ENCODE results near the gene PLPP4. TPM values are rescaled to one million over a fixed set of nuclear protein-coding genes. Genes with fewer than 3 reads are reported as not detected.

Gene PLPP4
- total and polyA plus RNA-seq, 10 of the 15 experiments (the other 5 are each of a cell fraction or from before 2014, with no cell fraction given) = 0.08 to 3.1 (median 0.26) TPM; not detected in 3

GRCh38 chr10:120607710-120608703, 151.0 kb downstream of the PLPP4 start (continued):
- TF ChIP-seq ZBTB40 (IDR thresholded peaks at IDR 0.05; ENCODE audit: borderline replicate concordance) (no peak), POLR2AphosphoS2 (IDR thresholded peaks at IDR 0.05; ENCODE audit: low read depth, low read length) (no peak), ZNF384 (IDR thresholded peaks at IDR 0.05; ENCODE audit: borderline replicate concordance, low read depth, low read length) (no peak), HSF1 (IDR thresholded peaks at IDR 0.05; ENCODE audit: low read depth, low read length) (no peak), KDM1A (IDR thresholded peaks at IDR 0.05; ENCODE audit: borderline replicate concordance) (no peak), ZZZ3 (IDR thresholded peaks at IDR 0.05; ENCODE audit: control insufficient read depth, insufficient read length, low read depth) (no peak), CBFB (IDR thresholded peaks at IDR 0.05; ENCODE audit: low read depth) (no peak), MLLT1 (IDR thresholded peaks at IDR 0.05) (no peak), MEF2A (IDR thresholded peaks at IDR 0.05; ENCODE audit: insufficient read depth, low read depth, low read length) (no peak), HDGF (IDR thresholded peaks at IDR 0.05) (no peak), PAX8 (IDR thresholded peaks at IDR 0.05) (no peak), REST (IDR thresholded peaks at IDR 0.05; ENCODE audit: low read depth, low read length) (no peak), TAF1 (IDR thresholded peaks at IDR 0.05; ENCODE audit: borderline replicate concordance, low read depth, low read length) (no peak), SMC3 (IDR thresholded peaks at IDR 0.05; ENCODE audit: borderline replicate concordance, low read length) (no peak)

Measured in GM12878 (cell line).